Parathyroid adenoma (tissue), 2 donors: Measurements from ENCODE around the gene DNAJC6.
A peak's percentile ranks its signal among the peaks of the same experiment; 100 is the strongest.

Source experiments
- H2AFZ ChIP-seq: fragments of 300-600 bp; sonication (generic); one replicate; pipeline ENCODE4 v1.7.0; 2017; ENCODE audit warnings: antibody characterized with exemption, mild to moderate bottlenecking
- H3K27ac ChIP-seq: fragments of 300-600 bp; sonication (generic); one replicate; pipeline ENCODE4 v1.7.0; 2017
- H3K27me3 ChIP-seq: fragments of 300-600 bp; sonication (generic); one replicate; pipeline ENCODE4 v1.7.0; 2017; ENCODE audit warnings: low read length; ENCODE audit not compliant: control insufficient read depth, insufficient read depth
- H3K36me3 ChIP-seq: fragments of 300-600 bp; sonication (generic); one replicate; pipeline ENCODE4 v1.7.0; 2017; ENCODE audit warnings: low read length; ENCODE audit not compliant: control insufficient read depth, insufficient read depth
- H3K4me1 ChIP-seq: fragments of 300-600 bp; sonication (generic); one replicate; pipeline ENCODE4 v1.7.0; 2017; ENCODE audit warnings: control low read depth
- H3K4me2 ChIP-seq: fragments of 300-600 bp; sonication (generic); one replicate; pipeline ENCODE4 v1.7.0; 2017; ENCODE audit warnings: low read length
- H3K4me3 ChIP-seq: fragments of 300-600 bp; sonication (generic); one replicate; pipeline ENCODE4 v1.7.0; 2017; ENCODE audit warnings: low read depth, low read length
- H3K79me2 ChIP-seq: fragments of 300-600 bp; sonication (generic); one replicate; pipeline ENCODE4 v1.7.0; 2017; ENCODE audit warnings: control low read depth
- H3K9ac ChIP-seq: fragments of 300-600 bp; sonication (generic); one replicate; pipeline ENCODE4 v1.7.0; 2017; ENCODE audit warnings: mild to moderate bottlenecking
- H3K9me3 ChIP-seq: fragments of 300-600 bp; sonication (generic); one replicate; pipeline ENCODE4 v1.7.0; 2017; ENCODE audit warnings: low read length; ENCODE audit not compliant: control insufficient read depth
- CTCF ChIP-seq: fragments of 300-600 bp; sonication (generic); IDR thresholded peaks from one replicate; pipeline ENCODE4 v1.7.0; 2017; ENCODE audit warnings: antibody characterized with exemption, mild to moderate bottlenecking
- donor health status: primary hyperparathyroidism.

DNAJC6 gene

GRCh38 chr1:65417729-65418128 is 108.4 kb downstream of the DNAJC6 start:
- Histone ChIP-seq H3K79me2 (peaks cover 7% of the 10 kb centered on the region), H3K27me3 (no peaks in the 10 kb centered on the region), H3K4me2 (no peak overlapping the region), H3K9ac (no peak overlapping the region), H3K36me3 (no peaks in the 10 kb centered on the region), H2AFZ (no peak overlapping the region), H3K4me3 (no peak overlapping the region), H3K4me1 (no peaks in the 10 kb centered on the region), H3K9me3 (no peaks in the 10 kb centered on the region), H3K27ac (no peak overlapping the region)
- no peak for TF ChIP-seq CTCF

DNA sequence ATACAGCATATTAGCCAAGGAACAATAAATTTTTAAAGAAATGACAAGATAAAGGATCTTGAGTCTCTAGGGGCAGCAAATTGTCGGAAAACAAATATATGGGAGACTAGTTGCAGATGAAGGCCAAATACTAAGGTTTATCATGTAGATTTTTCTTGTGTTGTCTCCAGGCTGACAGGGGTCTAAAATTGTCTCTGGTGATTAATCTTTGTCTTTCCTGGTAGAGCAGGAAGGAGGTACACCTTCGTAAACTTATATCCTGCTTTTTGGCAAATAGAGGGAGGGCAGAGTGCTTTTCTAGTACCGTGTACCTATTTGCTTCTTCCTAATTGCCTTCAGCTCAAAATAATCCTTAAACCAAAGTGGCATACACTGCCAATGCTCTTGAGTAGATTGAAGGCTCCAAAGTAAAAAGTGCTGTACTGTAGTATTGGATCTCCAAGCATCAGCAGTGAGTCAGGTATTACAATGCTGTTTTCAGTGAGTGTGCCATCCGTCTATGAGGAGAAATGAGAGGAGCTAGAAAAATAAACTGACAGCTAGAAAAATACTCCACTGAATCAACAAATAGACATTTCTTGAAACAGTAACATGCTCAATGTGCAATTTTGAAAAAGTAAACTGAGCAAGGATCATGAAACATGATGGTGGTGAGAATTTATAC is 109.3 kb downstream of the DNAJC6 start:
- H2AFZ ChIP-seq = peak overlapping the region; percentile 96
- no peaks in the 10 kb centered on the region for H3K9me3 ChIP-seq
- no peak overlapping the region for H3K4me3 ChIP-seq
- H3K9ac ChIP-seq = no peak overlapping the region
- H3K27ac ChIP-seq = no peak overlapping the region
- H3K27me3 ChIP-seq = no peaks in the 10 kb centered on the region
- H3K36me3 ChIP-seq = no peaks in the 10 kb centered on the region
- peaks cover 11% of the 10 kb centered on the region for H3K79me2 ChIP-seq
- H3K4me2 ChIP-seq = no peak overlapping the region
- no peak for TF ChIP-seq CTCF
- H3K4me1 ChIP-seq = no peaks in the 10 kb centered on the region

- H3K4me2 ChIP-seq = peak overlapping the region; percentile 48
- peak overlapping the region; percentile 90 for H3K27ac ChIP-seq
- peaks cover 14% of the 10 kb centered on the region for H3K79me2 ChIP-seq
- H3K27me3 ChIP-seq = no peaks in the 10 kb centered on the region
- no peak for TF ChIP-seq CTCF
- H3K4me3 ChIP-seq = peak overlapping the region; percentile 49
- no peak overlapping the region for H3K9ac ChIP-seq
- H3K36me3 ChIP-seq = no peaks in the 10 kb centered on the region
- H3K9me3 ChIP-seq = no peaks in the 10 kb centered on the region
- H3K4me1 ChIP-seq = no peaks in the 10 kb centered on the region
- H2AFZ ChIP-seq = peak overlapping the region; percentile 96
Observed at GRCh38 chr1:65419681-65420589, 110.6 kb downstream of the DNAJC6 start.

DNA sequence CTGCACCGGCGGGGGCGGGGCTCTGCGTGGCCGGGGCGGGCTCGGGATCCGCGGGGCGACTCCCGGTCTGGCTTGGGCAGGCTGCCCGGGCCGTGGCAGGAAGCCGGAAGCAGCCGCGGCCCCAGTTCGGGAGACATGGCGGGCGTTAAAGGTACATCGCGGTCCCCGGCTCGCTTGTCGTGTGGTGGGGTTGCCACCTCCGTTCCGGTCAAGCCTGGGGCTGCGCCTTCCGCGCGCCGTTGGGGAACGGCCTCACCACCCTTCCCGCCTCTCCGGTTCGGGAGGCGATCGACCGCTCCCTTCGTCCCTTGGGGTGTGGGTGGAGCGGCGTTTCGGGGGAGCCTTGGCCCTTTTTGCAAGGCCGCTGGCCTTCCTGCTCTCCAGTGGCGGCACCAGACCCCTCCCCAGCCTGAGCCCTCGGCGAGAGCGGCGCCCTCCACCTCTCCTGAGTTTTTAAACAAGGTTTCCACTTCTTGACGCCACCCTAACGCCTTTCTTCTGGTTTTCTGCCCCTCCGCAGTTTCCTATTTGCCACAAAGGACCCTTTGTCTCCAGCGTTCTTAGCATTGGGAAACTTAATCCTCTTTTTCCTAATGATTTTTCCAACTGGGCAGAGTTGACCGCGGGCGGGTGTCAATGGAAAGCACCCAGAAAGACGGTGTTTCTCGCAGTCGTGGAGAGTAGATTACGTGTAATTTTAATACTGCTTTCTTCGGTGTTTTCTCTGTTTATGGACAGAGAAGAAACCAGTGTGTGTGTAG is 111.4 kb downstream of the DNAJC6 start, which contains the start of the genes LEPR and LEPROT:
Gene LEPR (plus strand): TSS at position 79 of the 761 bp plus-strand sequence. CDS start 144,898 bp downstream, outside the sequence.
Gene LEPROT (plus strand): TSS at position 79 of the 761 bp plus-strand sequence. CDS start 57 bp downstream, at position 136.
- H3K27me3 ChIP-seq = no peaks in the 10 kb centered on the region
- H3K9ac ChIP-seq = peak within 1 kb of the TSS; percentile 24
- TF ChIP-seq CTCF = no peak
- peak within 1 kb of the TSS; percentile 82 for H3K4me3 ChIP-seq
- peak within 1 kb of the TSS; percentile 96 for H2AFZ ChIP-seq
- H3K4me2 ChIP-seq = peak within 1 kb of the TSS; percentile 80
- peak within 1 kb of the TSS; percentile 92 for H3K27ac ChIP-seq
- H3K9me3 ChIP-seq = no peaks in the 10 kb centered on the region
- H3K4me1 ChIP-seq = no peaks in the 10 kb centered on the region
- no peaks in the 10 kb centered on the region for H3K36me3 ChIP-seq
- H3K79me2 ChIP-seq = peaks cover 14% of the 10 kb centered on the region
